GM18499 (cell line): ENCODE measurements around the gene NATD1.

ENCODE experiments used
- ATAC-seq: cut with Tn5 transposase; IDR thresholded peaks from one replicate; pipeline ENCODE4 v1.9.1; 2021; ENCODE audit warnings: moderate number of reproducible peaks; ENCODE audit not compliant: insufficient read depth, unreplicated experiment

Gene NATD1

DNA sequence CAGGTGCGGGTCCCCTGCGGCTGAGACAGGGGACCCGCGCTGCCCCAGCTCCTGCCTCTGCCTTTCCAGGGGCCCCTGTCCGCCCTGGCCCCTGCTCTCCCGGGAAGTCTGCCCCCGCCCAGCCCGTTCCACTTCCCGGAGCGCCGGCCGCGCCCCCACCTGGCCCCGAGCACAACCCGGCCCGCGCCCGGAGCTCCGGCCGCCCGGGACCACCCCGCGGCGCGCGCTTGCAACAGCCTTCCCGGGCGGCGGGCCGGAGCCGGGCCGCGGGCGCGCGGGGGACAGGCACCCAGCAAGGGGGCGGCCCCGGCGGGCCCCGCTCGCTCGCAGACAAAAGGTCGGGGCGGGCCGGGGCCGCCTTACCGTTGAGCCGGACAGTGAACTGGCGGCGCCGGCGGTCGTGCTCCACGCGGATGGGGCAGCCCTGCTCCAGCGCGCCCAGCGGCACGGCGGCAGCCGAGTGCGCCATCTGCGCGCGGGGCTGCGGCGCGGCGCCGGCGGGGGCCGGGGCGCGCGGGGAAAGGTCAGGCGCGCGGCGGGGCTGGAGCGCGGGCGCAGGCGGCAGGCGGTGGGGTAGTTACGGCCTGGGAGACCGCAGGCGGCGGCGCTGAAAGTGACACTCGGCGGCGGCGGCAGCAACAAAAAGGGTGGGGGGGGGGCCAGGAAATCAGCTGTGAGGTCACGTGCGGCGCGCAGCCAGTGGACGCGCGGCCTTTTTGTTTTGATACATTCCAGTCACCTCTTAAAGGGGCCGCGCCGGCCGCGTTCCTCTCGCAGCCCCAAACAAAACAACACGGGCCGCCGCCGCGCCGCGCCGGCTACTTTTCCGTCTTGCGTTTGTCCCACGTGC, at the start of gene NATD1:
Gene NATD1, minus strand, starts transcription at position 615 of the 850 bp plus-strand sequence. Its CDS starts 146 bp downstream, at position 469.
- ATAC-seq = peak; percentile 58

GRCh38 chr17:21301593-21302550, 48.7 kb upstream of the NATD1 start:
- no peak for ATAC-seq

- no peak for ATAC-seq
Measured at GRCh38 chr17:21300601-21301571, 47.7 kb upstream of the NATD1 start.

DNA sequence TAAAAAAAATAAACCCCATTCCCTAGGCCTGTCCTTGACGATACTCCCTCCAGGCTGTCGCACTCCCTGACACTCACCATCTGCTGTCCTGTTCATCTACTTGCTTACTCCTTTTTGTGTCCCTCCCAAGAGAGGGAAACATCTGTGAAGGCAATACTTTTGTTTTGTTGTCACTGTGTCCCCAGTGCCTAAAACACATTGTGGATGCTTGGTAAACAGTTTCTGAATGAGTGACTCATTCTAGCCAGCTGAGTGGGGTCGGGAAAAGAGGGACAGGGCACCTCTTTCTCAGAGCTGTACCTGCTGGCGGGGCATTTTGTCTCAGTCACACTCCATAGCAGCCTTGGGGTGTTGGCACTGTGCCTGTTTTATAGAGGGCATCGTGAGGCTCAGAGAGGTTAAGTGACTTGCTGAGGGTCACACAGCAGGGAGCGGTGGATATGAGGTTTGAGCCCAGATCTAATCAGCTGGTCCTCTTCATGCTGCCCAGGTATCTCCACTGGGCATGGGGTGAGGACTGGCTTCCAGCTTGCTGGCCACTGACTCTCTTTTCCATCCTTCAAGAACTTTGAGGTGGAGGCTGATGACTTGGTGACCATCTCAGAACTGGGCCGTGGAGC, 46.9 kb upstream of the NATD1 start:
- ATAC-seq = no peak

DNA sequence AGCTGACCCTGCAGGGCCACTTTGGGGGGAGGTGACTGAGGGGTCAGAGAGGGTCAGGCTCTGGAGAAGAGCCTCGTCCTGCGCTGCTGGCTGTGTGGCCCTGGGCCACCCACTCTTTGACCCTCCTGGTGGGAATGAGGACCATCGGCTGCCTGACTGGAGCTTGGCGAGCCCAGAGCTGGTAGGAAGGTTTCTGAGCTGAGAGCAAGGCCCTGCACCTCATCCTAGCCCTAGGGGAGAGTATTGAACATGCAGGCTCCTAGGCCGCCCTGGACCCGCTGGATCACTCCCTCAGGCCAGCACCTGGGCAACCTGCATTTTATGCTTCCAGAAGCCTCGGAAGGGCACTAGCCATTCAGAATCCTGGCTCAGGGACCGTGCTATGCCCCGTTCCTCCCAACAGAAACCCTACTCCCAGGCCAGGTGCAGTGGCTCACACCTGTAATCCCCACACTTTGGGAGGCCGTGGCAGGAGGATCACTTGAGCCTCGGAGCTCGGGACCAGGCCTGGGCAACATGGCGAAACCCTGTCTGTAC, 45.8 kb upstream of the NATD1 start:
- no peak for ATAC-seq

DNA sequence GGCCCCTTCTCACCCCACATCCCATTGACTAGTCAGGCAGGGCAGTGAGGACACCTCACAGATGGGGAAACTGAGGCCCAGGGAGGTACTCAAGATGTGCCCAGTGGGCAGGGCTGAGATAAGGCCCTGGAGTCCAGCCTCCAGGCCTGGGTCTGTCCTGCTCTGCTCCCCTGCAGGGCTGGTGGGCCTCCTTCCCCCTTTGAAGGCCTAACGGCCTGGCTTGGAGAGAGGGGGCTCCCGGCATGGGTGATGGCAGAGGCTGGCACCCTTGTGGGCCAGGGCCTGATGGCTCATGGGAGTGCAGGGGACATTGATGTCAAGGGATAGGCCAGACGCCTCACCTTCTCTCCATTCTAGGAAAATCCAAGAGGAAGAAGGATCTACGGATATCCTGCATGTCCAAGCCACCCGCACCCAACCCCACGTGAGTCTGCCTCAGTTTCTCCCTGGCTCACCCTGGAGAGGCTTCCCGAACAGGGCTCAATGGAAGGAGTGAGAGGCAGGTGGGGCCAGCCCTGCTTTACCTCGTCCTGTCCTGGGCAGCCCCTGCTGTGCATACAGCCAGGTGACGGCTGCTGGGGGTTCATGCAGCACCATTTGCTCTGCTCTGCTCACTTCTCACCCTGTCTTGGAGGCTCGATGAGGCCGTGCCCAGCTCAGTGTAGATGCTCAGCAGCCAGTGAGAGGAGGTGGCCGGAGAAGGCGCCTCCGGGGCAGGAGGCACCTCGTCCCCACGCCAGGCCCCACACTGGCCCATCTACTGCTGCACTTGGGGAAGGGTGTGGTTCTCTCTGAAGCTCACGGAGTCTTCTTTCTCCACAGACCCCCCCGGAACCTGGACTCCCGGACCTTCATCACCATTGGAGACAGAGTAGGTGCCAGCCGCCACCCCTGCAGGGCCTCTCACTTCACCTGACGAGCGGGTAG, 45.1 kb upstream of the NATD1 start:
- ATAC-seq = no peak

GRCh38 chr17:21297597-21297996, 44.4 kb upstream of the NATD1 start:
- no peak for ATAC-seq

DNA sequence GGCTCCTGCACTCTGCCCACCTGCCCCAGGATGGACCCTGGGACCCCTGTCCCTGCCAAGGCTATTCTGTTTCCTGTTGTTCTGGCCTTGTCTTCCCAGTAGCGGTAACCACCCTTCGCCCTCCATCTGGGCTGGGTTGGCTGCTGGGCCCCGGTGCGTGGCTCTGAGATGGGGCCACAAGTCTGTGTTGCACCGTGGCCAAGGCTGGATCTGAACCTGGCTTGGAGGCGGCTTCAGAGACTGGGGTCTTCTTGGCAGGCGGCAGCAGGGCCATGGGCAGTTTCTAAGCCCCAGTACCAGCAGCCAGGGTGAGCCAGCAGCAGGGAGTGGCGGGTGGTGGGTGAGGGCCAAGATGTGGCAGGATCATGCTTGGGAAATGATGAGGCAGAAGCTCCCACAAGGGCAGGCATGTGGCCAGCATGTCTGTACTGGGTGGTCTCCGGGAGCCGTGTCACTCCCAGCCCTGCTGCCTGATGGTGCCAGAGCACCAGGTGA, 43.9 kb upstream of the NATD1 start:
- ATAC-seq = no peak

- ATAC-seq = no peak
Measured at GRCh38 chr17:21296097-21297025, 43.2 kb upstream of the NATD1 start.

DNA sequence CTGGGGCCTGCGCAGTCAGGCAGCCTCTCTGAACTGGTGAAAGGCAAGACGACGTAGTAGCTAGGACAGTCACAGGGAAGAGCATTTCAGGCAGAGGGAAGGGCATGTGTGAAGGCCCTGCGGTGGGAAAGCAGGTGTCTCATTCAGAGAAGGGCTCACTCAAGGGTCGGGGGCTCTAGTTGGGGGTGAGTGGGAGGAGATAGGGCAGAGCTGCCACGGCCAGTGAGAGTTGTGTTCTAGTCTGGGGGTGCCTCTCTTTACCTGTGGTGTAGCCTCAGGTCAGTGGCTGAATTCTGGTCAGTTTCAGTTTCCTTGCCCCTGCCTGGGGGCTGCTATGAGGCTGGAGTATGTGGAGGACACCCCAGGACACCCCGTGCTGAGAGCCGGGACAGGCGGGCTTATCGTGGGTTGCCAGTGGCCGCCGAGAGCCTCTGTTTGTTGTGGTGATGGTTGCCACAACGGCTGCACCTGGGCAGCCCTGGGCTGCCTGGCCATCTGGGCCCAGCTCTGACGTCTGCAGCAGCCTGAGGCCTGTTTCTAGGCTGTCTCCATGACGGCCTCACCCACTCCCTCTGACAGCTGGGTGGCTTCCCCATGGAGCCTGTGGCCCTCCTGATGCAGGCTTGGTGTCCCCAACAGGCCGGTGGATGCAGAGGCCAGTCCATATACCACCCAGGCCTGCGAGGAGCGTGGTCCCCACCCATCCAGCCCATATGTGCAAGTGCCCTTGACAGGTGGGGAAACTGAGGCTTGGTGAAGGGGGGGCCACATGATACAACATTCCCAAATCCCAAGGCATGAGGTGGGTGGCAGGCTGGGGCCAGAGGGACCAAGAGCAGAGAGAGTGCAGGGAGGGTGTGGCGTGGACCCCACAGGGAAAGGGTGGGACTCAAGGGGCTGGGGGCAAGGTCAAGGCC, 42.1 kb upstream of the NATD1 start:
- ATAC-seq = no peak

- ATAC-seq = no peak
Measured at GRCh38 chr17:21294321-21295035, 41.3 kb upstream of the NATD1 start.

- ATAC-seq = no peak
Measured at GRCh38 chr17:21293831-21294210, 40.6 kb upstream of the NATD1 start.

DNA sequence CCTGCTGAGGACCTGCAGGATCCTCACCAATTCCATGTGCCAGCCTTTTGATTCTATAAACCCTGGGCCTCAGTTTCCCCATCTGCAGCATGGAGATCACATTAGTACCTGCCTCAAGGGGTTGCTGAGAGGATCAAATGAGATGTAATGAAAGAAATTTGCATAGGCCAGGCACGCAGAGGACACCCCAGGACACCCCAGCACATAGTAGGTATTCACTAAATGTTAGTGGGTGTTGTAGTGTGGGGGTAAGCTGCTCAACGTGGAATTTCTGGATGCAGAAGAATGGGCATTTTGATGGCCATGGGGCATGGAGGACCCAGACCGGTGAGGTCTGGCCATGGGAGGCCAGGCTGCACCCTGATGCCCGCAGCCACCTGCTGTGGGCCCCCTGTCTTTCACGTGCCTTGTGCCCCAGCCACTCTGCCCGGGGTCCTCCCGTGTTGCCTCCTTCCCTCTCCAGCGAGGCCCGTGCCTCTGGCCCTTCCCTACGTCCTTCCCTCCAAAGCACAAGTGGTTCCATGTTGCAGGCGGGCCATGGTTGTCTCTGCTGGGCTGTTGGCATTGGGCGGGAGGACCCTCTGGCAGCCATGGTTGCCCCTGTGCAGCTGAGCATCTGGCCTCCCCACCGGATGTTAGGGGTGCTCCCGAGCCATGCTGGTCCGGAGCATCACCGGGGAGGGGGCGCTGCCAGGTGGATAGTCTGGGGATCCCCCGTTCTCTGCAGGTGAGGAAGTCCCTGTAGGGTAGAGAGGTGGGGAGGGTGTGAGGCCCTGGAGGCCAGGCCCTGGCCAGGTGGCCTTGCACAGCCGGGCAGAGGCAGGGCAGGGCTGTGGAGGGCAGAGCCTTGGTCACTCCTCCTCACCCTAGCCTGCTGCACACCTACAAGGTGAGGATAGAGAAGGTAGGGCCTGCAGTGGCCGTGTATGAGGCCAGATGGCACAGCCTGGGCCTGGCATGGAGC, 39.9 kb upstream of the NATD1 start:
- no peak for ATAC-seq

DNA sequence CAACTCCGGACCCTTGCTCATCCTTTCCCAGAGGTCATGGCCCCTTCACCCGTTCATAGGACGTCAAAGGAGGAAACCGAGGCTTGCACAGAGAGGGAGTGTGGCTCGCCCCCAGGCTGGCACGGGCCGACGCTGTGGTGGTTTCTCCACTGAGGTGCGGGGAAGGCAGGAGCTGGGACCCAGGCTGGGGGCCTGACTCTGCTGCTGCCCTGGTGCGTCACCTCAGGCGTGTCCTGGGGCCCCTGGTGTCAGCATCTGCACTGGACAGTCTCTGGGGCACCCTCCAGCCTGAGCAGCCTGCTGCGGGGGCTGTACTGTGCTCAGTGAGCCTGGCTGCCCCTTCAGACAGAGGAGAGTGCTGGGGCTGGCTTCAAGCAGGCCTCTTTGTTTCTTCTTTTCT, 38.7 kb upstream of the NATD1 start:
- no peak for ATAC-seq
